H1 (cell line): ENCODE data around the gene SAMD14. TPM values are rescaled to one million over a fixed set of nuclear protein-coding genes. Genes with fewer than 3 reads are reported as not detected.

Experiments
- CBX5 ChIP-seq: fragments of 300-800, 300-1000 bp; sonication (generic); IDR thresholded peaks from 2 replicates; pipeline ENCODE4 v1.7.1; 2016; ENCODE audit warnings: antibody characterized with exemption, low read length, low read depth
- KDM1A ChIP-seq: fragments of 200-600, 300-600 bp; sonication (generic); IDR thresholded peaks from 2 replicates; pipeline ENCODE4 v1.7.1; 2016; ENCODE audit warnings: mild to moderate bottlenecking, low read length, borderline replicate concordance
- SIRT6 ChIP-seq: IDR thresholded peaks from one replicate; pipeline ENCODE4 v1.7.1; 2012; ENCODE audit warnings: low read length, inconsistent platforms
- polyA plus RNA-seq, 7 experiments: library from polyadenylated mRNA; depleted of rRNA in 3 of 7; stranded (reverse) in 5 of 7; unstranded in 2 of 7; fragments of >200 nt in 5 of 7; fragments of 200-250 nt in 2 of 7; gene quantifications; 1 replicate in 5 of 7; 2 replicates in 1 of 7; 4 replicates in 1 of 7; pipeline versions ENCODE4 v1.2.1 to v1.2.3, GENCODE V29; 2011 to 2013; ENCODE audit warnings: missing spikeins in 2 of 7, mixed read lengths in 2 of 7
- total RNA-seq: library from RNA; stranded (reverse); fragmentation: NEBNext Ultra II Directional; extraction: Animal tissue kit (Norgen Biotek cat#: 25700); gene quantifications from 2 replicates; pipeline ENCODE4 v1.2.1, GENCODE V29; 2021

The SAMD14 gene
- total and polyA plus RNA-seq, 2 of the 8 experiments (the other 6 are each of a cell fraction or from before 2014, with no cell fraction given): 5.7 to 5.8 TPM

- TF ChIP-seq SIRT6 (no peak), KDM1A (no peak), CBX5 (no peak)
Measured at GRCh38 chr17:50139185-50139783, 9.3 kb upstream of the SAMD14 start (continued).
